Fibroblast of lung (primary cell): Measurements from ENCODE around the gene SDHAF1. TPM values are rescaled to one million over a fixed set of nuclear protein-coding genes. Genes with fewer than 3 reads are reported as not detected.

Experiments used
- DNase-seq, 2 donors: peaks; one replicate each; pipeline versions ENCODE4 v3.0.0 to v3.0.0-alpha.2; 2010; ENCODE audit warnings: low read depth in 2 of 2
- H2AFZ ChIP-seq: 2 replicates; pipeline ENCODE4 v1.5.1; 2012; ENCODE audit warnings: low read length, control low read depth, inconsistent platforms
- H3K27ac ChIP-seq: 2 replicates; pipeline ENCODE4 v1.5.1; 2011; ENCODE audit warnings: low read length, control low read depth; ENCODE audit not compliant: insufficient read depth
- H3K27me3 ChIP-seq: 2 replicates; pipeline ENCODE4 v1.5.1; 2011; ENCODE audit warnings: mild to moderate bottlenecking, low read length; ENCODE audit not compliant: control insufficient read depth, insufficient read depth
- H3K36me3 ChIP-seq: 2 replicates; pipeline ENCODE4 v1.5.1; 2011; ENCODE audit warnings: low read length; ENCODE audit not compliant: control insufficient read depth, insufficient read depth
- H3K4me1 ChIP-seq: 2 replicates; pipeline ENCODE4 v1.5.1; 2011; ENCODE audit warnings: low read length; ENCODE audit not compliant: control insufficient read depth, insufficient read depth; ENCODE audit errors: extremely low read depth
- H3K4me2 ChIP-seq: 2 replicates; pipeline ENCODE4 v1.5.1; 2011; ENCODE audit warnings: low read length, control low read depth; ENCODE audit not compliant: insufficient read depth; ENCODE audit errors: extremely low read depth
- H3K4me3 ChIP-seq, 4 experiments: fragments of 200-600 bp in 1 of 4; sonication (generic) in 1 of 4; replicated peaks in 1 of 4; 2 replicates each; pipeline ENCODE4 v1.5.1; 2011 to 2016; ENCODE audit warnings: low read length in 4 of 4, low read depth in 3 of 4, mild to moderate bottlenecking in 3 of 4, control low read depth in 2 of 4, inconsistent platforms in 1 of 4, mixed read lengths in 1 of 4; ENCODE audit not compliant: insufficient read depth in 1 of 4; ENCODE audit errors: control extremely low read depth in 1 of 4
- H3K79me2 ChIP-seq: 2 replicates; pipeline ENCODE4 v1.5.1; 2012; ENCODE audit warnings: mild to moderate bottlenecking, low read length, inconsistent platforms; ENCODE audit not compliant: control insufficient read depth, insufficient read depth
- H3K9ac ChIP-seq: 2 replicates; pipeline ENCODE4 v1.5.1; 2011; ENCODE audit warnings: mild to moderate bottlenecking, low read length, control low read depth; ENCODE audit not compliant: insufficient read depth
- H3K9me3 ChIP-seq: 2 replicates; pipeline ENCODE4 v1.5.1; 2012; ENCODE audit warnings: low read depth, low read length; ENCODE audit not compliant: control insufficient read depth, insufficient read depth
- H4K20me1 ChIP-seq: 2 replicates; pipeline ENCODE4 v1.5.1; 2011; ENCODE audit warnings: low read length; ENCODE audit not compliant: control insufficient read depth, insufficient read depth; ENCODE audit errors: extremely low read depth
- CTCF ChIP-seq, 2 donors: IDR thresholded peaks in 1 of 2; conservative IDR thresholded peaks in 1 of 2; 1 replicate in 1 of 2; 2 replicates in 1 of 2; pipeline ENCODE4 v1.5.1; 2011 to 2012; ENCODE audit warnings: low read length in 2 of 2, control low read depth in 1 of 2, inconsistent platforms in 1 of 2, low read depth in 1 of 2, mild to moderate bottlenecking in 1 of 2
- EZH2 ChIP-seq: IDR thresholded peaks from 2 replicates; pipeline ENCODE4 v1.5.1; 2012; ENCODE audit warnings: low read length, control low read depth, mild to moderate bottlenecking; ENCODE audit errors: missing control alignments
- polyA plus RNA-seq, 2 donors: library from polyadenylated mRNA; depleted of rRNA in 1 of 2; stranded (reverse) in 1 of 2; unstranded in 1 of 2; fragments of >200 nt; gene quantifications; 2 replicates each; pipeline ENCODE4 v1.2.1, GENCODE V29; 2011 to 2012; ENCODE audit warnings: missing spikeins in 1 of 2
- total RNA-seq: library from RNA; depleted of rRNA; stranded (reverse); fragments of >200 nt; gene quantifications from 2 replicates; pipeline ENCODE4 v1.2.1, GENCODE V29; 2014

SDHAF1 gene
- total and polyA plus RNA-seq, 2 donors (not counting 1 experiment from before 2014, with no cell fraction given) = 6.4 to 7.8 TPM

DNA sequence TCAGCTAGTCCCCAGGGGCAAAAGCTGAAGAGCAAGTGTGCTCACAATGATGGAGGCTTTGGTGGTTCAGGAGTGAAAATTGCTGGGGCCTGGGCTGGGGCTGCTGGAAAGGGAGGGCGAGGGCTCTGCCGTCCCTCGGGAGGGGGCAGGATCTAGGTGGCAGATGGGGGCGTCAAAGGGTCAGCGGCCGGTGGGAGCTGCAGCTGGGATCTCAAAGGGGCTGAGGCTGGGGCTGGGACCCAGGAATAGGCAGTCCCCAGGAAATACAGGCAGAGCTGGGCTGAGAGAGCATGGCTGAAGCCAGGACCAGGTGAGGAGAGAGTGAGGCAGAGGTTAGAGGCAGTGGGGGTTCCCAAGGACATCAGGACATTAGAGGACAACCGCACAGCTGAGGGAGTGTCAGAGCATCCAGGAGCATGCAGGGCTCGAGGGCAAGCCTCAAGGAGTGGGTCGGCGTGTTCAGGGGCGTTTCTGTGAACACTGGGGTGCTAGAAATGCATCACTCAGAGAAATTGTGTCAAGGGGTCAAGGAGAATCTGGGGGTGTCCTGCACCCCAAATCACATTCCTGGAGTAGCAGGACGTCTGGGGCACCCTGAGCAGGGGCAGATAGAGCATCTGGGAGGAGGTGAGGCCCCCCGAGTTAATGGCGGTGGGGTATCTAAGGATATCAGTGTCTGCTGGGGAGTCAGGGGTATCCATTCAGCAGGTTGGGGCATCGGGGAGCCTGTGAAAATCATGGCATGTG, 14.8 kb downstream of the SDHAF1 start:
- no peaks in the 10 kb centered on the region for H4K20me1 ChIP-seq
- TF ChIP-seq EZH2 (no peak), CTCF (conservative IDR thresholded peaks at IDR 0.05 in 1 of 2, IDR thresholded peaks at IDR 0.05 in 1 of 2; ENCODE audit: low read depth in 1 of 2, low read length in 2 of 2) (no peak)
- H3K4me2 ChIP-seq = peak overlapping the region; percentile 59

GRCh38 chr19:36010402-36010801, 15.4 kb downstream of the SDHAF1 start:
- peaks cover 12% of the 10 kb centered on the region for H3K4me1 ChIP-seq
- H2AFZ ChIP-seq = no peak overlapping the region
- peaks cover 4% of the 10 kb centered on the region for H3K79me2 ChIP-seq
- H3K27me3 ChIP-seq = no peaks in the 10 kb centered on the region
- no peak overlapping the region for H3K4me3 ChIP-seq
- DNase-seq = no peak
- no peak overlapping the region for H3K4me2 ChIP-seq
- H3K27ac ChIP-seq = no peak overlapping the region
- TF ChIP-seq EZH2 (no peak), CTCF (conservative IDR thresholded peaks at IDR 0.05 in 1 of 2, IDR thresholded peaks at IDR 0.05 in 1 of 2; ENCODE audit: low read depth in 1 of 2, low read length in 2 of 2) (no peak)
- H3K9ac ChIP-seq = no peak overlapping the region
- H3K36me3 ChIP-seq = no peaks in the 10 kb centered on the region
- H4K20me1 ChIP-seq = no peaks in the 10 kb centered on the region
- no peaks in the 10 kb centered on the region for H3K9me3 ChIP-seq

More for the DNA sequence above, 14.8 kb downstream of the SDHAF1 start:
- H3K9me3 ChIP-seq = no peaks in the 10 kb centered on the region
- no peak for DNase-seq
- peaks cover 11% of the 10 kb centered on the region for H3K4me1 ChIP-seq
- no peak overlapping the region for H3K9ac ChIP-seq
- H3K4me3 ChIP-seq = peak overlapping the region; percentile 15 to 51 (median 18)
- no peaks in the 10 kb centered on the region for H3K27me3 ChIP-seq
- peaks cover 4% of the 10 kb centered on the region for H3K79me2 ChIP-seq
- H3K36me3 ChIP-seq = no peaks in the 10 kb centered on the region
- peak overlapping the region; percentile 39 for H2AFZ ChIP-seq
- H3K27ac ChIP-seq = no peak overlapping the region

- H2AFZ ChIP-seq = peak overlapping the region; percentile 86
- H3K4me1 ChIP-seq = peaks cover 12% of the 10 kb centered on the region
- H3K36me3 ChIP-seq = peaks cover 14% of the 10 kb centered on the region
- DNase-seq = no peak
- peak overlapping the region; percentile 78 for H3K9ac ChIP-seq
- H3K4me2 ChIP-seq = peak overlapping the region; percentile 96
- H3K27ac ChIP-seq = peak overlapping the region; percentile 78
- peaks cover 4% of the 10 kb centered on the region for H3K79me2 ChIP-seq
- H3K27me3 ChIP-seq = no peaks in the 10 kb centered on the region
- H3K4me3 ChIP-seq = peak overlapping the region; percentile 85 to 97 (median 87)
- no peaks in the 10 kb centered on the region for H3K9me3 ChIP-seq
- H4K20me1 ChIP-seq = no peaks in the 10 kb centered on the region
- TF ChIP-seq CTCF (conservative IDR thresholded peaks at IDR 0.05 in 1 of 2, IDR thresholded peaks at IDR 0.05 in 1 of 2; ENCODE audit: low read depth in 1 of 2, low read length in 2 of 2) = no peak
- no peak for TF ChIP-seq EZH2
Measured at GRCh38 chr19:36013280-36014011, 18.5 kb downstream of the SDHAF1 start.
